Loucy (cell line): Measurements from ENCODE around the gene ZNF467.

Source experiments
- H2AFZ ChIP-seq: fragments of 200-600 bp; sonication (generic); 2 replicates; pipeline ENCODE4 v1.6.0; 2016; ENCODE audit warnings: antibody characterized with exemption, mild to moderate bottlenecking, low read length, moderate library complexity
- H3F3A ChIP-seq: fragments of 200-600 bp; 2 replicates; pipeline ENCODE4 v1.6.0; 2016; ENCODE audit warnings: antibody characterized with exemption, low read depth, mild to moderate bottlenecking
- H3K27me3 ChIP-seq: fragments of 200-600 bp; sonication (generic); 2 replicates; pipeline ENCODE4 v1.6.1; 2014; ENCODE audit warnings: low read length, mild to moderate bottlenecking; ENCODE audit not compliant: insufficient read depth, poor library complexity, severe bottlenecking
- H3K36me3 ChIP-seq: fragments of 200-600 bp; sonication (generic); 2 replicates; pipeline ENCODE4 v1.6.1; 2016; ENCODE audit warnings: low read length; ENCODE audit not compliant: insufficient read depth
- H3K4me1 ChIP-seq: fragments of 200-600 bp; sonication (generic); 2 replicates; pipeline ENCODE4 v1.5.1; 2014; ENCODE audit warnings: low read length, mild to moderate bottlenecking; ENCODE audit not compliant: insufficient read depth, poor library complexity, severe bottlenecking
- H3K4me2 ChIP-seq: fragments of 200-600 bp; sonication (generic); 2 replicates; pipeline ENCODE4 v1.6.0; 2014; ENCODE audit warnings: antibody characterized with exemption, low read length, low read depth, mild to moderate bottlenecking; ENCODE audit not compliant: poor library complexity, severe bottlenecking
- H3K4me3 ChIP-seq: fragments of 200-600 bp; sonication (generic); 2 replicates; pipeline ENCODE4 v1.5.1; 2014; ENCODE audit warnings: low read length, mild to moderate bottlenecking, mixed read lengths; ENCODE audit not compliant: poor library complexity, severe bottlenecking
- H3K79me2 ChIP-seq: fragments of 200-600 bp; sonication (generic); 2 replicates; pipeline ENCODE4 v1.6.1; 2014; ENCODE audit warnings: low read length; ENCODE audit not compliant: insufficient read depth
- H3K9ac ChIP-seq: fragments of 200-600 bp; sonication (generic); 2 replicates; pipeline ENCODE4 v1.6.0; 2014; ENCODE audit warnings: mild to moderate bottlenecking, low read depth, low read length, moderate library complexity; ENCODE audit not compliant: poor library complexity, severe bottlenecking
- H3K9me2 ChIP-seq: fragments of 200-600 bp; sonication (generic); replicated peaks from 2 replicates; pipeline ENCODE4 v1.6.1; 2016; ENCODE audit warnings: low read depth, low read length, mixed read lengths
- H3K9me3 ChIP-seq: fragments of 200-600 bp; sonication (generic); 2 replicates; pipeline ENCODE4 v1.6.1; 2014; ENCODE audit warnings: mild to moderate bottlenecking, antibody characterized with exemption, low read length, low read depth; ENCODE audit not compliant: insufficient read depth
- H4K20me1 ChIP-seq: fragments of 200-600 bp; sonication (generic); 2 replicates; pipeline ENCODE4 v1.6.0; 2014; ENCODE audit warnings: antibody characterized with exemption, low read length, mild to moderate bottlenecking; ENCODE audit not compliant: insufficient read depth, poor library complexity, severe bottlenecking
- EZH2phosphoT487 ChIP-seq: fragments of 200-600 bp; IDR thresholded peaks from 2 replicates; pipeline ENCODE4 v1.6.1; 2018; ENCODE audit warnings: antibody characterized with exemption, mild to moderate bottlenecking, moderate library complexity, borderline replicate concordance
- TF ChIP-seq, protein P1 (sequence below): fragments of 200-600 bp; sonication (generic); conservative IDR thresholded peaks from 2 replicates; pipeline ENCODE4 v1.5.1; 2014; ENCODE audit warnings: mild to moderate bottlenecking, antibody characterized with exemption, low read length

Gene ZNF467

DNA sequence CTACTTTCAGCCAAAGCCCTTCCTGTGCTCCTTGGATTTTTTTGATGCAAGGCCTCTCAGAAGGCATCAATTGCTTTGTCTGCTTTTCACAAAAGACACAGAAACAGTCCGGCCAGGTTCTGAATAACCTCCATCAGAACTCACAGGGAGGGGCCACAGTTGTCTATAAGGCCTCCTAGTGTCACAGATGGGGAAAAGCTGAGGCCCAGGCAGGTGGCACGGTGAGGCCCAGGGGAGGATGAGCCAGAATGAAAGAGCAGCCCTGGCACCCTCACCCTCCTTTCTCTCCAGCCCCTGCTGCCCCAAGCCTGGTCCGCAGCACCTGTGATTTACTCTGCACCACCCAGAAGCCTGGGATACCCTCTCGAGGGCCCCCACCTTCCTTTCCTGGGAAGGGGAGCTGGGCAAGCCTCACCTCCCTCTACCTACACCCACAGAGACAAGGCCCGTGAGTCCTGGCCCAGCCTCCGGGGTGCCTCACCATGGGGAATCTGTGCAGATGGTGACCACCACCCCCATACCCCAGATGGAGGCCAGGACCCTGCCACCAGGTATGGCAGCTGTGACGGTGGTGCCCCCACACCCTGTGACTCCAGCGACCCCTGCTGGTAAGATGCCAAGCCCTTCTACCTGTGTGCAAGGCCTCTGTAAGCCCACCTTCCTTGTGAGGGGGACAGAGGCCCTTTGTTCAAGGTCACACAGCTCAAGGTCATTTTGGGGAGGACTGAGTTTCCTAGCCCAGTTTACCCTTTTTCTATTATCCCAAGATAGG, 26.2 kb upstream of the ZNF467 start:
- H4K20me1 ChIP-seq = no peaks in the 10 kb centered on the region
- no peaks in the 10 kb centered on the region for H3K36me3 ChIP-seq
- no peak overlapping the region for H3K9ac ChIP-seq
- H3K9me2 ChIP-seq = no peaks in the 10 kb centered on the region
- no peaks in the 10 kb centered on the region for H3K79me2 ChIP-seq
- no peaks in the 10 kb centered on the region for H3K4me1 ChIP-seq
- no peak for TF ChIP-seq EZH2phosphoT487
- TF ChIP-seq, protein P1, sequence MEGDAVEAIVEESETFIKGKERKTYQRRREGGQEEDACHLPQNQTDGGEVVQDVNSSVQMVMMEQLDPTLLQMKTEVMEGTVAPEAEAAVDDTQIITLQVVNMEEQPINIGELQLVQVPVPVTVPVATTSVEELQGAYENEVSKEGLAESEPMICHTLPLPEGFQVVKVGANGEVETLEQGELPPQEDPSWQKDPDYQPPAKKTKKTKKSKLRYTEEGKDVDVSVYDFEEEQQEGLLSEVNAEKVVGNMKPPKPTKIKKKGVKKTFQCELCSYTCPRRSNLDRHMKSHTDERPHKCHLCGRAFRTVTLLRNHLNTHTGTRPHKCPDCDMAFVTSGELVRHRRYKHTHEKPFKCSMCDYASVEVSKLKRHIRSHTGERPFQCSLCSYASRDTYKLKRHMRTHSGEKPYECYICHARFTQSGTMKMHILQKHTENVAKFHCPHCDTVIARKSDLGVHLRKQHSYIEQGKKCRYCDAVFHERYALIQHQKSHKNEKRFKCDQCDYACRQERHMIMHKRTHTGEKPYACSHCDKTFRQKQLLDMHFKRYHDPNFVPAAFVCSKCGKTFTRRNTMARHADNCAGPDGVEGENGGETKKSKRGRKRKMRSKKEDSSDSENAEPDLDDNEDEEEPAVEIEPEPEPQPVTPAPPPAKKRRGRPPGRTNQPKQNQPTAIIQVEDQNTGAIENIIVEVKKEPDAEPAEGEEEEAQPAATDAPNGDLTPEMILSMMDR = peak; percentile 86
- H3K27me3 ChIP-seq = no peaks in the 10 kb centered on the region
- no peaks in the 10 kb centered on the region for H3F3A ChIP-seq
- H2AFZ ChIP-seq = no peak overlapping the region
- H3K4me2 ChIP-seq = no peak overlapping the region
- H3K4me3 ChIP-seq = no peak overlapping the region
- no peaks in the 10 kb centered on the region for H3K9me3 ChIP-seq

DNA sequence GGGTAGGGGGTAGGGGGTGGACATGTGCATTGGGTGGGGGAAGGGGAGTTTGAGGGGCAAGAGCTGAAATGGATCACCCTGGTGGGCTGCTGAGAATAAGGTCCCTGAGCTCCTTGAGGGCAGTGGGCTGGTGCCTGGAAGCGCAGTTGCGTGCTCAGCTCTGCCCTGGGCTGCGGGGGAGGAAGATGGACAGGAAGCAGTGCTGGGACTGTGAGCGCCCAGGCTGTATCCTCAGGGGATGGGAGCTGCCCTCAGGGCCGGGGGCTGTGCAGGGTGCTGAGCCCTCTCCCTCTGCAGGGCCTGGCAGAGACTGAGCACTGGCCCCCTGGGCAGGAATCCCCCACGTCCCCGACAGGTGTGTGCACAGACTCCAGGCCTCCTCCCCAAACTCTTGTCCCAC, 24.4 kb upstream of the ZNF467 start:
- no peaks in the 10 kb centered on the region for H3K79me2 ChIP-seq
- H3K4me2 ChIP-seq = no peak overlapping the region
- no peaks in the 10 kb centered on the region for H3K9me3 ChIP-seq
- TF ChIP-seq, protein P1 = no peak
- no peak for TF ChIP-seq EZH2phosphoT487
- no peaks in the 10 kb centered on the region for H3K27me3 ChIP-seq
- no peaks in the 10 kb centered on the region for H3K4me1 ChIP-seq
- H4K20me1 ChIP-seq = no peaks in the 10 kb centered on the region
- no peak overlapping the region for H3K4me3 ChIP-seq
- no peaks in the 10 kb centered on the region for H3K9me2 ChIP-seq
- no peaks in the 10 kb centered on the region for H3F3A ChIP-seq
- no peak overlapping the region for H3K9ac ChIP-seq
- H2AFZ ChIP-seq = no peak overlapping the region
- H3K36me3 ChIP-seq = no peaks in the 10 kb centered on the region

DNA sequence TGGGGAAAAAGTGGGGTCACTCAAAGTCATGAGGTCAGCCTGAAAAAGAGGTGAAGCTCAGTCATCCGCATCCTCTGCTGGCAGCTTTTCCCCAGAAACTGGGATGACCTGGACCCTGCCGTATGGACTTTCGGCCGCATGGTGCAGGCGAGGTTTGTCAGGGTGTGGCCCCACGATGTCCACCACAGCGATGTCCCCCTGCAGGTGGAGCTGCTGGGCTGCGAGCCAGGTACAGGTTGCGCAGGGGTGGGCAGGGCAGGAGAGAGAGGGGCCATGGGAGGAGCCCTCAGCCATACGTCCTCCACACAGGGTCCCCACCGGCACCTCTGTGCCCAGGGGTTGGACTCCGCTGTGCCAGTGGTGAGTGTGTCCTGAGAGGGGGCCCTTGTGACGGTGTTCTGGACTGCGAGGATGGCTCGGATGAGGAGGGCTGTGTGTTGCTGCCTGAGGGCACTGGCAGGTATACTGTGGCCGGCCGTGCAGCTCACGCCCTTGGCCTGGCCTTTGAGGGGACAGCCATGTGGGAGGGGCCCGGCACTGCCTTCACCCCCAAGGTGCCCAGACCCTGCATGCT, 23.0 kb upstream of the ZNF467 start:
- no peaks in the 10 kb centered on the region for H3K79me2 ChIP-seq
- H3F3A ChIP-seq = no peaks in the 10 kb centered on the region
- H3K9me3 ChIP-seq = no peaks in the 10 kb centered on the region
- no peaks in the 10 kb centered on the region for H3K4me1 ChIP-seq
- TF ChIP-seq, protein P1 = no peak
- TF ChIP-seq EZH2phosphoT487 = no peak
- H3K4me2 ChIP-seq = no peak overlapping the region
- H2AFZ ChIP-seq = no peak overlapping the region
- no peak overlapping the region for H3K9ac ChIP-seq
- no peak overlapping the region for H3K4me3 ChIP-seq
- H3K36me3 ChIP-seq = no peaks in the 10 kb centered on the region
- H3K9me2 ChIP-seq = no peaks in the 10 kb centered on the region
- H3K27me3 ChIP-seq = no peaks in the 10 kb centered on the region
- H4K20me1 ChIP-seq = no peaks in the 10 kb centered on the region
